HepG2 (cell line): Measurements from ENCODE around the gene NSD2. TPM values are rescaled to one million over a fixed set of nuclear protein-coding genes. Genes with fewer than 3 reads are reported as not detected.

ENCODE experiments used
- ISL2 ChIP-seq: sonication (generic); formaldehyde crosslinking; IDR thresholded peaks from 2 replicates; pipeline ENCODE4 v1.5.0; 2020; ENCODE audit warnings: missing genetic modification reagents
- NFYB ChIP-seq: sonication (generic); formaldehyde crosslinking; IDR thresholded peaks from 2 replicates; pipeline ENCODE4 v1.4.0; 2020; ENCODE audit warnings: missing genetic modification reagents
- NR1H2 ChIP-seq: sonication (generic); formaldehyde crosslinking; IDR thresholded peaks from 2 replicates; pipeline ENCODE4 v1.8.1; 2022; ENCODE audit warnings: low read depth, missing genetic modification reagents, borderline replicate concordance
- PHF21A ChIP-seq: sonication (generic); formaldehyde crosslinking; IDR thresholded peaks from 2 replicates; pipeline ENCODE4 v1.5.0; 2020; ENCODE audit warnings: mild to moderate bottlenecking, missing genetic modification reagents
- SNAI1 ChIP-seq: sonication (generic); formaldehyde crosslinking; IDR thresholded peaks from 2 replicates; pipeline ENCODE4 v1.5.0; 2020; ENCODE audit warnings: mild to moderate bottlenecking, missing genetic modification reagents, borderline replicate concordance
- SOX13 ChIP-seq, 3 experiments: fragments of 450-650 bp in 1 of 3; sonication (generic) in 1 of 3; formaldehyde crosslinking in 1 of 3; IDR thresholded peaks in 2 of 3; conservative IDR thresholded peaks in 1 of 3; 2 replicates each; pipeline versions ENCODE4 v1.5.0 to v1.6.1; 2016 to 2020; ENCODE audit warnings: antibody characterized with exemption in 1 of 3, mild to moderate bottlenecking in 1 of 3, missing compliant biosample characterization in 1 of 3, missing genetic modification reagents in 1 of 3, moderate library complexity in 1 of 3
- YEATS2 ChIP-seq: sonication (generic); formaldehyde crosslinking; IDR thresholded peaks from 2 replicates; pipeline ENCODE4 v1.4.0; 2020; ENCODE audit warnings: missing genetic modification reagents, borderline replicate concordance
- ZC3H13 ChIP-seq: sonication (generic); formaldehyde crosslinking; IDR thresholded peaks from 2 replicates; pipeline ENCODE4 v1.8.1; 2023; ENCODE audit warnings: mild to moderate bottlenecking, missing genetic modification reagents, moderate library complexity
- ZNF143 ChIP-seq: sonication (generic); formaldehyde crosslinking; IDR thresholded peaks from 2 replicates; pipeline ENCODE4 v1.4.0; 2020; ENCODE audit warnings: missing genetic modification reagents
- ZNF558 ChIP-seq: sonication (generic); formaldehyde crosslinking; IDR thresholded peaks from 2 replicates; pipeline ENCODE4 v1.9.0; 2022; ENCODE audit warnings: mild to moderate bottlenecking, missing genetic modification reagents, borderline replicate concordance
- ZNF720 ChIP-seq: sonication (generic); formaldehyde crosslinking; IDR thresholded peaks from 2 replicates; pipeline ENCODE4 v1.4.0; 2020; ENCODE audit warnings: missing genetic modification reagents
- ZSCAN31 ChIP-seq: sonication (generic); formaldehyde crosslinking; IDR thresholded peaks from 2 replicates; pipeline ENCODE4 v1.5.0; 2020; ENCODE audit warnings: low read depth, mild to moderate bottlenecking, missing genetic modification reagents
- polyA plus RNA-seq, 8 experiments: library from polyadenylated mRNA; depleted of rRNA in 3 of 8; stranded (reverse) in 7 of 8; unstranded in 1 of 8; fragments of >200 nt; fragmentation: Illumina TruSeq in 4 of 8; extraction: Trizol in 4 of 8; gene quantifications; 2 replicates each; pipeline versions ENCODE4 v1.2.1 to v1.2.3, GENCODE V29; 2011 to 2016; ENCODE audit warnings: low read depth in 4 of 8, missing spikeins in 1 of 8, mixed read lengths in 1 of 8; ENCODE audit not compliant: insufficient read depth in 1 of 8
- total RNA-seq, 5 experiments: library from RNA; depleted of rRNA; stranded (reverse); fragments of >200 nt; fragmentation: Illumina TruSeq; extraction: Trizol; gene quantifications; 2 replicates each; pipeline ENCODE4 v1.2.3, GENCODE V29; 2016; ENCODE audit warnings: low read depth in 1 of 5
- TF ChIP-seq, protein P1 (sequence below): sonication (generic); formaldehyde crosslinking; IDR thresholded peaks from 2 replicates; pipeline ENCODE4 v1.8.0; 2022; ENCODE audit warnings: missing genetic modification reagents, low read depth, mild to moderate bottlenecking, borderline replicate concordance
- TF ChIP-seq, protein P2 (sequence below): sonication (generic); formaldehyde crosslinking; IDR thresholded peaks from 2 replicates; pipeline ENCODE4 v1.5.1; 2020; ENCODE audit warnings: missing genetic modification reagents, mild to moderate bottlenecking, borderline replicate concordance
- TF ChIP-seq, protein P3 (sequence below): sonication (generic); formaldehyde crosslinking; IDR thresholded peaks from 2 replicates; pipeline ENCODE4 v1.4.0; 2020; ENCODE audit warnings: missing genetic modification reagents
- TF ChIP-seq, protein P4 (sequence below): sonication (generic); formaldehyde crosslinking; IDR thresholded peaks from 2 replicates; pipeline ENCODE4 v1.4.0; 2020; ENCODE audit warnings: missing genetic modification reagents
- TF ChIP-seq, protein P5 (sequence below): sonication (generic); formaldehyde crosslinking; IDR thresholded peaks from 2 replicates; pipeline ENCODE4 v1.4.0; 2020; ENCODE audit warnings: missing genetic modification reagents

The NSD2 gene
- total and polyA plus RNA-seq, 2 of the 13 experiments (the other 11 are each of a cell fraction or from before 2014, with no cell fraction given), result 22.0 to 65.9 TPM

DNA sequence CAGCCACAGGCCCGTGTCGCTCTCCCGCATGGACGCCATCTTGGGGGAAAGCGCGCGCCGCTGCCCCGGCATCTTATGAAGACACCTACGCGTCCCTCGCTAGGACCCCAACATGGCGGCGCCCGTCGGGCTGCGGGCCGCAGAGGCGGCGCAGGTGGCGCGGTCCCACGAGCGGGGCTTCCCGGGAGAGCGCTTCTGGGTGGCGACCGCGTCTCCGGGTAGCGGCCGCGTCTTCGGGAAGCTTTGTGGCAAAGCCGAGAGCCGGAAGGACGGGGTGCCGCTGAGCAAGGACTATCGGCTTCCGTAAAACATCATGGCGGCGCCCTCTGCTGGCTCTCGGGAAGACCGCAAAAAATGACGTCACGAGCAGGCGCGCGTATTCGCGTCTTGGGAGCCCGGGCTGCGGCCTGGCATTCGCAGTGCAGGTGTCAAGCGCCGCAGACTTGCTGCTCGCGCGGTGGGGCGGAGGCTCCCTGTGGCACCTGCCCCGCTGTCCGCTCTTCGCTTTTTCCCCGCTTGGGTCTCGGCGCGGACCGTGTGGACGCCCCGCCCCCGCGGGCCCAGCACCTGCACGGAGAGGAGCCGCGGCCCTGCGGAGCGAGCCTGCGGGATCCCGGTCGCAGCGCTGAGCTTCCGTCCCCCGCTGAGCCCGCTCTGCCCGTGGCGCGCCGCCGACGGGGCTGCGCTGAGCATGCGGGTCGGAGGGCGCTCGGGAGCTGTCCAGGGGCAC is 137.9 kb downstream of the NSD2 start, which contains the start of gene NELFA (continued):
- TF ChIP-seq YEATS2 (CRISPR knock-in tag) (peak; percentile 40; the same call in 1 of the 2 replicates), SOX13 (IDR thresholded peaks at IDR 0.05) (peak; percentile 8; the same call in 1 of the 2 replicates), SOX13 (CRISPR knock-in tag; conservative IDR thresholded peaks at IDR 0.05 in 1 of 2, IDR thresholded peaks at IDR 0.05 in 1 of 2) (peak in 1 of 2 experiments; percentile 54; a peak in 2 of 4 replicates), ZC3H13 (CRISPR knock-in tag) (no peak; the same call in none of the 2 replicates), ZNF720 (no peak), PHF21A (CRISPR knock-in tag) (peak; percentile 75), SNAI1 (CRISPR knock-in tag) (peak; percentile 89; the same call in 1 of the 2 replicates), ZNF558 (no peak; the same call in 1 of the 2 replicates), NR1H2 (peak; percentile 95), NFYB (CRISPR knock-in tag) (no peak), ZNF143 (CRISPR knock-in tag) (peak; percentile 57; the same call in 1 of the 2 replicates), ZSCAN31 (CRISPR knock-in tag) (peak; percentile 67; the same call in 1 of the 2 replicates), ISL2 (CRISPR knock-in tag) (no peak)
- TF ChIP-seq, protein P1, sequence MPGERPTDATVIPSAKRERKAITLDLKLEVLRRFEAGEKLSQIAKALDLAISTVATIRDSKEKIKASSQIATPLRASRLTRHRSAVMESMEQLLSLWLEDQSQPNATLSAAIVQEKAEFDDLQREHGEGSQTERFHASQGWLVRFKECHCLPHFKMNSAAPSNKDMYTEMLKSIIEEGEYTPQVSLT (CRISPR knock-in tag), result no peak; the same call in 1 of the 2 replicates
- TF ChIP-seq, protein P2, sequence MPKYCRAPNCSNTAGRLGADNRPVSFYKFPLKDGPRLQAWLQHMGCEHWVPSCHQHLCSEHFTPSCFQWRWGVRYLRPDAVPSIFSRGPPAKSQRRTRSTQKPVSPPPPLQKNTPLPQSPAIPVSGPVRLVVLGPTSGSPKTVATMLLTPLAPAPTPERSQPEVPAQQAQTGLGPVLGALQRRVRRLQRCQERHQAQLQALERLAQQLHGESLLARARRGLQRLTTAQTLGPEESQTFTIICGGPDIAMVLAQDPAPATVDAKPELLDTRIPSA (CRISPR knock-in tag), result peak; percentile 98
- TF ChIP-seq, protein P3, sequence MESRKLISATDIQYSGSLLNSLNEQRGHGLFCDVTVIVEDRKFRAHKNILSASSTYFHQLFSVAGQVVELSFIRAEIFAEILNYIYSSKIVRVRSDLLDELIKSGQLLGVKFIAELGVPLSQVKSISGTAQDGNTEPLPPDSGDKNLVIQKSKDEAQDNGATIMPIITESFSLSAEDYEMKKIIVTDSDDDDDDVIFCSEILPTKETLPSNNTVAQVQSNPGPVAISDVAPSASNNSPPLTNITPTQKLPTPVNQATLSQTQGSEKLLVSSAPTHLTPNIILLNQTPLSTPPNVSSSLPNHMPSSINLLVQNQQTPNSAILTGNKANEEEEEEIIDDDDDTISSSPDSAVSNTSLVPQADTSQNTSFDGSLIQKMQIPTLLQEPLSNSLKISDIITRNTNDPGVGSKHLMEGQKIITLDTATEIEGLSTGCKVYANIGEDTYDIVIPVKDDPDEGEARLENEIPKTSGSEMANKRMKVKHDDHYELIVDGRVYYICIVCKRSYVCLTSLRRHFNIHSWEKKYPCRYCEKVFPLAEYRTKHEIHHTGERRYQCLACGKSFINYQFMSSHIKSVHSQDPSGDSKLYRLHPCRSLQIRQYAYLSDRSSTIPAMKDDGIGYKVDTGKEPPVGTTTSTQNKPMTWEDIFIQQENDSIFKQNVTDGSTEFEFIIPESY, result no peak
- TF ChIP-seq, protein P4, sequence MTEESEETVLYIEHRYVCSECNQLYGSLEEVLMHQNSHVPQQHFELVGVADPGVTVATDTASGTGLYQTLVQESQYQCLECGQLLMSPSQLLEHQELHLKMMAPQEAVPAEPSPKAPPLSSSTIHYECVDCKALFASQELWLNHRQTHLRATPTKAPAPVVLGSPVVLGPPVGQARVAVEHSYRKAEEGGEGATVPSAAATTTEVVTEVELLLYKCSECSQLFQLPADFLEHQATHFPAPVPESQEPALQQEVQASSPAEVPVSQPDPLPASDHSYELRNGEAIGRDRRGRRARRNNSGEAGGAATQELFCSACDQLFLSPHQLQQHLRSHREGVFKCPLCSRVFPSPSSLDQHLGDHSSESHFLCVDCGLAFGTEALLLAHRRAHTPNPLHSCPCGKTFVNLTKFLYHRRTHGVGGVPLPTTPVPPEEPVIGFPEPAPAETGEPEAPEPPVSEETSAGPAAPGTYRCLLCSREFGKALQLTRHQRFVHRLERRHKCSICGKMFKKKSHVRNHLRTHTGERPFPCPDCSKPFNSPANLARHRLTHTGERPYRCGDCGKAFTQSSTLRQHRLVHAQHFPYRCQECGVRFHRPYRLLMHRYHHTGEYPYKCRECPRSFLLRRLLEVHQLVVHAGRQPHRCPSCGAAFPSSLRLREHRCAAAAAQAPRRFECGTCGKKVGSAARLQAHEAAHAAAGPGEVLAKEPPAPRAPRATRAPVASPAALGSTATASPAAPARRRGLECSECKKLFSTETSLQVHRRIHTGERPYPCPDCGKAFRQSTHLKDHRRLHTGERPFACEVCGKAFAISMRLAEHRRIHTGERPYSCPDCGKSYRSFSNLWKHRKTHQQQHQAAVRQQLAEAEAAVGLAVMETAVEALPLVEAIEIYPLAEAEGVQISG, result peak; percentile 65
- TF ChIP-seq, protein P5, sequence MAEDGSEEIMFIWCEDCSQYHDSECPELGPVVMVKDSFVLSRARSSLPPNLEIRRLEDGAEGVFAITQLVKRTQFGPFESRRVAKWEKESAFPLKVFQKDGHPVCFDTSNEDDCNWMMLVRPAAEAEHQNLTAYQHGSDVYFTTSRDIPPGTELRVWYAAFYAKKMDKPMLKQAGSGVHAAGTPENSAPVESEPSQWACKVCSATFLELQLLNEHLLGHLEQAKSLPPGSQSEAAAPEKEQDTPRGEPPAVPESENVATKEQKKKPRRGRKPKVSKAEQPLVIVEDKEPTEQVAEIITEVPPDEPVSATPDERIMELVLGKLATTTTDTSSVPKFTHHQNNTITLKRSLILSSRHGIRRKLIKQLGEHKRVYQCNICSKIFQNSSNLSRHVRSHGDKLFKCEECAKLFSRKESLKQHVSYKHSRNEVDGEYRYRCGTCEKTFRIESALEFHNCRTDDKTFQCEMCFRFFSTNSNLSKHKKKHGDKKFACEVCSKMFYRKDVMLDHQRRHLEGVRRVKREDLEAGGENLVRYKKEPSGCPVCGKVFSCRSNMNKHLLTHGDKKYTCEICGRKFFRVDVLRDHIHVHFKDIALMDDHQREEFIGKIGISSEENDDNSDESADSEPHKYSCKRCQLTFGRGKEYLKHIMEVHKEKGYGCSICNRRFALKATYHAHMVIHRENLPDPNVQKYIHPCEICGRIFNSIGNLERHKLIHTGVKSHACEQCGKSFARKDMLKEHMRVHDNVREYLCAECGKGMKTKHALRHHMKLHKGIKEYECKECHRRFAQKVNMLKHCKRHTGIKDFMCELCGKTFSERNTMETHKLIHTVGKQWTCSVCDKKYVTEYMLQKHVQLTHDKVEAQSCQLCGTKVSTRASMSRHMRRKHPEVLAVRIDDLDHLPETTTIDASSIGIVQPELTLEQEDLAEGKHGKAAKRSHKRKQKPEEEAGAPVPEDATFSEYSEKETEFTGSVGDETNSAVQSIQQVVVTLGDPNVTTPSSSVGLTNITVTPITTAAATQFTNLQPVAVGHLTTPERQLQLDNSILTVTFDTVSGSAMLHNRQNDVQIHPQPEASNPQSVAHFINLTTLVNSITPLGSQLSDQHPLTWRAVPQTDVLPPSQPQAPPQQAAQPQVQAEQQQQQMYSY (CRISPR knock-in tag), result no peak; the same call in 1 of the 2 replicates
